K562 (cell line): ENCODE results near the gene BMPR2. TPM values are rescaled to one million over a fixed set of nuclear protein-coding genes. Genes with fewer than 3 reads are reported as not detected.

Experiments used
- ATAC-seq: fragments of 200-7000 bp; cut with Tn5 transposase; 3 replicates; pipeline ENCODE4 v1.9.1; 2020; ENCODE audit warnings: moderate library complexity
- BruUV-seq: library from RNA; stranded (reverse); fragments of 400-500 nt; replicated peaks from 2 replicates; lab custom pipeline; 2021; lab: Mats Ljungman, UMichigan
- CTCF ChIA-PET: fragments of 300-600 bp; formaldehyde crosslinking; extraction: SDS; loops from one replicate; lab custom pipeline; 2021; ENCODE audit warnings: low intra/inter-chr PET ratio; lab: Yijun Ruan, JAX
- POLR2A ChIA-PET: fragments of 300-600, 350-650 bp; sonication (Branson Sonifier 250); formaldehyde crosslinking; extraction: SDS; loops from one replicate; lab custom pipeline; 2021; ENCODE audit warnings: antibody characterized with exemption, inconsistent platforms; lab: Yijun Ruan, JAX
- DNase-seq, 4 experiments: peaks; one replicate each; pipeline versions ENCODE4 v3.0.0 to v3.0.0-alpha.2; 2011 to 2018; ENCODE audit warnings: low spot score in 3 of 4, mixed read lengths in 3 of 4; ENCODE audit errors: extremely low read depth in 1 of 4
- FAIRE-seq: peaks from 2 replicates; lab custom pipeline; 2011; peaks lifted over from hg19 to GRCh38; lab: Jason Lieb, UNC
- H2AFZ ChIP-seq: 2 replicates; pipeline ENCODE4 v1.6.0; 2011; ENCODE audit warnings: low read depth, low read length, control low read depth, inconsistent platforms
- H3K27ac ChIP-seq: fragments of 200-600 bp; 3 replicates; pipeline ENCODE4 v1.8.0; 2011; ENCODE audit warnings: low read depth, mild to moderate bottlenecking, control low read depth, inconsistent platforms, low read length, moderate library complexity, mixed read lengths; ENCODE audit errors: extremely low read depth
- H3K27me3 ChIP-seq, 2 experiments: fragments of 300-600 bp in 1 of 2; 2 replicates in 1 of 2; 3 replicates in 1 of 2; pipeline versions ENCODE4 v1.6.0 to v1.8.0; 2011; ENCODE audit warnings: inconsistent platforms in 2 of 2, low read length in 2 of 2, mild to moderate bottlenecking in 1 of 2, mixed read lengths in 1 of 2, moderate library complexity in 1 of 2; ENCODE audit not compliant: control insufficient read depth in 2 of 2, insufficient read depth in 2 of 2
- H3K36me3 ChIP-seq: fragments of 300-600 bp; 3 replicates; pipeline ENCODE4 v1.8.0; 2011; ENCODE audit warnings: mild to moderate bottlenecking, low read length, inconsistent platforms; ENCODE audit not compliant: control insufficient read depth, insufficient read depth
- H3K4me1 ChIP-seq, 2 experiments: fragments of 200-600 bp in 1 of 2; replicated peaks in 1 of 2; 2 replicates in 1 of 2; 3 replicates in 1 of 2; pipeline versions ENCODE4 v1.5.1 to v1.8.0; 2011; ENCODE audit warnings: inconsistent platforms in 2 of 2, low read length in 2 of 2, mild to moderate bottlenecking in 1 of 2, mixed read lengths in 1 of 2, moderate library complexity in 1 of 2; ENCODE audit not compliant: control insufficient read depth in 2 of 2, insufficient read depth in 2 of 2
- H3K4me2 ChIP-seq: 2 replicates; pipeline ENCODE4 v1.6.1; 2011; ENCODE audit warnings: low read length, control low read depth, inconsistent platforms, mixed read lengths; ENCODE audit not compliant: insufficient read depth
- H3K4me3 ChIP-seq: fragments of 200-600 bp; sonication (generic), shearing (Covaris generic); 2 replicates; pipeline ENCODE4 v1.5.1; 2016; ENCODE audit warnings: control low read depth, inconsistent platforms
- H3K79me2 ChIP-seq: fragments of 200-600 bp; 3 replicates; pipeline ENCODE4 v1.8.0; 2011; ENCODE audit warnings: low read length, inconsistent platforms; ENCODE audit not compliant: control insufficient read depth, insufficient read depth
- H3K9ac ChIP-seq, 2 experiments: 2 replicates each; pipeline versions ENCODE4 v1.6.0 to v1.6.1; 2011; ENCODE audit warnings: low read depth in 2 of 2, low read length in 2 of 2, control low read depth in 1 of 2, inconsistent platforms in 1 of 2, mild to moderate bottlenecking in 1 of 2, mixed read lengths in 1 of 2; ENCODE audit not compliant: insufficient read depth in 1 of 2
- H3K9me1 ChIP-seq: one replicate; pipeline ENCODE4 v1.6.0; 2011; ENCODE audit warnings: inconsistent platforms, mild to moderate bottlenecking, low read length, moderate library complexity; ENCODE audit not compliant: control insufficient read depth, insufficient read depth
- H3K9me3 ChIP-seq: replicated peaks from 2 replicates; pipeline ENCODE4 v1.5.1; 2011; ENCODE audit warnings: low read depth, low read length, inconsistent platforms; ENCODE audit not compliant: control insufficient read depth, insufficient read depth
- H4K20me1 ChIP-seq: replicated peaks from 2 replicates; pipeline ENCODE4 v1.6.1; 2011; ENCODE audit warnings: low read length, inconsistent platforms, mixed read lengths; ENCODE audit not compliant: control insufficient read depth, insufficient read depth
- C11orf30 ChIP-seq: fragments of 450-650 bp; IDR thresholded peaks from 2 replicates; pipeline ENCODE4 v1.6.1; 2016; ENCODE audit warnings: low read depth, mild to moderate bottlenecking
- CHD1 ChIP-seq: fragments of 200-600 bp; sonication (generic); IDR thresholded peaks from one replicate; pipeline ENCODE4 v1.6.1; 2012; ENCODE audit warnings: mild to moderate bottlenecking, moderate library complexity, low read length, inconsistent platforms
- GATAD2B ChIP-seq: fragments of 450-650 bp; IDR thresholded peaks from 2 replicates; pipeline ENCODE4 v1.6.1; 2017; ENCODE audit warnings: mild to moderate bottlenecking, borderline replicate concordance
- MBD2 ChIP-seq: sonication (generic); IDR thresholded peaks from 2 replicates; pipeline ENCODE4 v1.6.1; 2016; ENCODE audit warnings: low read depth, borderline replicate concordance
- PBX2 ChIP-seq, 2 experiments: IDR thresholded peaks in 1 of 2; conservative IDR thresholded peaks in 1 of 2; 2 replicates each; pipeline ENCODE4 v1.6.1; 2016; ENCODE audit warnings: low read depth in 2 of 2, mild to moderate bottlenecking in 1 of 2, missing compliant biosample characterization in 1 of 2, missing genetic modification characterization in 1 of 2, moderate library complexity in 1 of 2
- RBBP5 ChIP-seq: fragments of 200-600 bp; sonication (generic); IDR thresholded peaks from 2 replicates; pipeline ENCODE4 v1.6.1; 2012; ENCODE audit warnings: borderline replicate concordance, mild to moderate bottlenecking, low read length, control low read depth, inconsistent platforms; ENCODE audit not compliant: insufficient read depth, poor library complexity, severe bottlenecking
- RBM25 ChIP-seq: fragments of 200-400 bp; formaldehyde crosslinking; IDR thresholded peaks from 2 replicates; pipeline ENCODE4 v1.6.1; 2018; ENCODE audit warnings: low read length, low read depth, moderate library complexity; ENCODE audit not compliant: severe bottlenecking
- ZNF316 ChIP-seq: fragments of 450-650 bp; IDR thresholded peaks from 2 replicates; pipeline ENCODE4 v1.6.1; 2016
- WGBS: fragments of 100-300 bp; shearing (Covaris generic); methylation state at CpG from one replicate; pipeline ENCODE4 v1.1.6; 2016; ENCODE audit warnings: low coverage, mixed read lengths; ENCODE audit not compliant: insufficient coverage; ENCODE audit errors: missing lambda C conversion rate; 5-methylcytosine and 5-hydroxymethylcytosine counted together
- in situ Hi-C: fragments of 300-500 bp; cut with MboI; formaldehyde crosslinking; loops from 4 replicates; pipeline ENCODE4 v1.15.0; 2018; ENCODE audit warnings: inconsistent platforms, mixed read lengths
- intact Hi-C: fragments of 100-400 bp; cut with micrococcal nuclease; formaldehyde crosslinking; loops from 2 replicates; pipeline ENCODE4 v1.14.2; 2022
- polyA plus RNA-seq, 8 experiments: library from polyadenylated mRNA; depleted of rRNA in 4 of 8; stranded (reverse) in 5 of 8; unstranded in 3 of 8; fragments of >200 nt; fragmentation: Nextera tagmentation in 2 of 8; fragmentation: Illumina TruSeq in 1 of 8; extraction: Ambion mirVana in 2 of 8; extraction: Trizol in 1 of 8; gene quantifications; 2 replicates each; pipeline versions ENCODE4 v1.2.1 to v1.2.3, GENCODE V29; 2011 to 2014; ENCODE audit warnings: inconsistent platforms in 1 of 8, missing spikeins in 1 of 8
- total RNA-seq, 7 experiments: library from RNA; depleted of rRNA in 6 of 7; stranded (reverse); fragments of >200 nt in 6 of 7; fragmentation: Illumina TruSeq in 2 of 7; extraction: Trizol in 2 of 7; gene quantifications; 2 replicates each; pipeline versions ENCODE4 v1.2.1 to v1.2.3, GENCODE V29; 2011 to 2021; ENCODE audit warnings: low replicate concordance in 1 of 7

Gene BMPR2
- total and polyA plus RNA-seq, 9 of the 15 experiments (the other 6 are each of a cell fraction or from before 2014, with no cell fraction given) = 0.73 to 5.0 (median 3.3) TPM

GRCh38 chr2:202378001-202378400 is 1.9 kb downstream of the BMPR2 start (continued):
- TF ChIP-seq CHD1 = no peak
- TF ChIP-seq RBM25 = no peak
- TF ChIP-seq GATAD2B = no peak
- TF ChIP-seq MBD2 = no peak
- no peak for TF ChIP-seq RBBP5

DNA sequence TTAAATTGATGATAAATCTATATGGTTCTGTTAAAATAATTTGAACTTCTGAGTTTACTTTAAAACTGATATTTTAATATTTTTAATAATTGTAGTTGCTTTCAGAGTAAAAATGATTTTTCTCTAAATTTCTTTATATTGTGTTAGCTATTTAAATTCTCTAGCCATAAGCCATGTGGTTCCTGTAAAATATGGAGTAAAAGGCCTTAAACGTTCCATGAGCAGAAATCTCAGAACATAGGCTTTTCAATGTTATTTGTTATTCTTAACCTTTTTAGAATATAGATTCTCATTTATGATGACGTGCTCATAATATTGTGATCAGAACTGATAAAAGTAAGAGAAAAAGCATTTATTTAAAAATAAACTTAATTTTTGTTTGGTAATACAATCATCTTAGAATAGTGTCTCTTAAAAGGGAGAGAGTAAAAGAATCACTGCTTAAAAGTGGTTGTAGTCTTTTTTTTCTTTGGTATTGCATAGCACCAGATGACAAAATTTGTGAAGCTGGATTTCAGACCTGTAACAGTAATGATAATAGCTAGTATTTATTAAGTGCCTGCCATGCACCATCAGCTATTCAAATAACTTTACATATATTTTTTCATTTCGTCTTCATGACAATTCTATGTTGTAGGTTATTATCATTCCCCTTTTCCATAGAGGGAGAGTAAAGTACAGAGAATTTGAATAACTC is 2.7 kb downstream of the BMPR2 start:
- in situ Hi-C loops (no loop called here), intact Hi-C loops (no loop called here)
- peaks cover 53% of the 10 kb centered on the region for H3K79me2 ChIP-seq
- H3K9me1 ChIP-seq = no peaks in the 10 kb centered on the region
- ChIA-PET POLR2A (interaction anchor here (1.5 kb wide), 1 partner anchor 10 kb away, joined by 5 read pairs; no protein-coding TSS in a partner anchor), CTCF (no interaction called here)
- H3K36me3 ChIP-seq = no peaks in the 10 kb centered on the region
- H2AFZ ChIP-seq = no peak overlapping the region
- H3K27ac ChIP-seq = no peak overlapping the region; the same call in 1 of the 3 replicates
- BruUV-seq = no TSS peak
- no peak for ATAC-seq
- peak overlapping the region; percentile 80 for H3K4me3 ChIP-seq
- WGBS = 13% methylated on average over 3 of the region's 3 CpGs
- no peak for DNase-seq
- H3K4me1 ChIP-seq = peaks cover 2 to 23% of the 10 kb centered on the region in 2 experiments; a peak in 3 of 5 replicates
- H4K20me1 ChIP-seq = no peaks in the 10 kb centered on the region
- peak overlapping the region in 1 of 2 experiments; percentile 80; a peak in 2 of 4 replicates for H3K9ac ChIP-seq
- peak overlapping the region; percentile 87 for H3K4me2 ChIP-seq
- no peaks in the 10 kb centered on the region for H3K27me3 ChIP-seq
- FAIRE-seq = no peak
- TF ChIP-seq C11orf30 (0 out of 2 replicates have a peak, but pooled peaks have one; percentile 8), PBX2 (CRISPR knock-in tag; IDR thresholded peaks at IDR 0.05; ENCODE audit: low read depth) (no peak), PBX2 (tag; conservative IDR thresholded peaks at IDR 0.05; ENCODE audit: low read depth) (no peak), ZNF316 (0 out of 2 replicates have a peak, but pooled peaks have one; percentile 24)
- no peaks in the 10 kb centered on the region for H3K9me3 ChIP-seq
